Measurements from ENCODE around the gene CAGE1.
A peak's percentile ranks its signal among the peaks of the same experiment; 100 is the strongest.
"Not testable (repeated sequence)": the region's sequence is repeated elsewhere in the genome, so short reads cannot be mapped to it uniquely, and the experiment has no call there.

Gene CAGE1

DNA sequence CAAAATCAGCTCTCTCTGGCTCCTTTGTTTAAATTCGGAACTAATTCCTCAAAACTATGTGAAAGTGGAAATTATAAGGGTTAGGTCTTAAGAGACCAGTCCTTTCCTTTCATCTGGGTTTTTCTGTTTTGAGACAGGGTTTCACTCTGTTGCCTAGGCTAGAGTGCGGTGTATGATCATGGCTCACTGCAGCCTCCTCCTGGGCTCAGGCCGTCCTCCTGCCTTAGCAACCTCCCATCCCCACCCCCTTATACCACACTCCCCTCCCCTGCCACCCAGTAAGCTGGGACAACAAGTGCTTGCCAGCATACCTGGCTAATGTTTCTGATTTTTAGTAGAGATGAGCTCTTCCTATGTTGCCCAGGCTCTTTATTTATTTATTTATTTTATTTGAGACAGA is 63.8 kb downstream of the CAGE1 start:
- no peak overlapping the region for H3K4me3 ChIP-seq (ENCODE audit: low read length)
- H3K4me1 ChIP-seq (ENCODE audit: control insufficient read depth, insufficient read depth, low read length) = no peaks in the 10 kb centered on the region
- H3K9ac ChIP-seq (ENCODE audit: low read length) = no peak overlapping the region
- H3K36me3 ChIP-seq (ENCODE audit: control insufficient read depth, insufficient read depth, low read length) = no peaks in the 10 kb centered on the region
- no peak overlapping the region for H3K27ac ChIP-seq (ENCODE audit: low read depth, low read length)
- H3K27me3 ChIP-seq (ENCODE audit: control insufficient read depth, insufficient read depth, low read length) = no peaks in the 10 kb centered on the region

- no peak overlapping the region for H3K9ac ChIP-seq (ENCODE audit: low read length)
- no peaks in the 10 kb centered on the region for H3K36me3 ChIP-seq (ENCODE audit: control insufficient read depth, insufficient read depth, low read length)
- H3K27ac ChIP-seq (ENCODE audit: low read depth, low read length) = no peak overlapping the region
Observed at GRCh38 chr6:7324520-7324919, 65.0 kb downstream of the CAGE1 start.

GRCh38 chr6:7323074-7323473 is 66.5 kb downstream of the CAGE1 start:
- Histone ChIP-seq H3K4me3 (ENCODE audit: low read length) (no peak overlapping the region), H3K4me1 (ENCODE audit: control insufficient read depth, insufficient read depth, low read length) (no peaks in the 10 kb centered on the region), H3K36me3 (ENCODE audit: control insufficient read depth, insufficient read depth, low read length) (no peaks in the 10 kb centered on the region), H3K9ac (ENCODE audit: low read length) (no peak overlapping the region), H3K27me3 (ENCODE audit: control insufficient read depth, insufficient read depth, low read length) (no peaks in the 10 kb centered on the region), H3K27ac (ENCODE audit: low read depth, low read length) (no peak overlapping the region)

More at GRCh38 chr6:7324520-7324919, 65.0 kb downstream of the CAGE1 start:
- H3K4me3 ChIP-seq (ENCODE audit: low read length) = no peak overlapping the region
- H3K4me1 ChIP-seq (ENCODE audit: control insufficient read depth, insufficient read depth, low read length) = no peaks in the 10 kb centered on the region
- H3K27me3 ChIP-seq (ENCODE audit: control insufficient read depth, insufficient read depth, low read length) = no peaks in the 10 kb centered on the region

DNA sequence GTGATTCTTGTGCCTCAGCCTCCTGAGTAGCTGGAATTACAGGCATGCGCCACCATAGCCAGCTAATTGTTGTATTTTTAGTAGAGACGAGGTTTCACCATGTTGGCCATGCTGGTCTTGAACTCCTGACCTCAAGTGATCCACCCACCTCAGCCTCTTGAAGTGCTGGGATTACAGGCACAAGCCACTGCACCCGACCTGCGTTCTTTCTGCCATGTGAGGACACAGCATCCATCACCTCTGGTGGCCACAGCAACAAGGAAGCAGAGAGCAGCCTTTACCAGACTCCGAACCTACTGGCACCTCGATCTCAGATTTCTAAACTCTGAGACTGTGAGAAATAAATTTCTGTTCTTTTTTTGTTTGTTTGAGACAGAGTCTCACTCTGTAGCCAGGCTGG is 67.7 kb downstream of the CAGE1 start:
- not testable (repeated sequence) for H3K36me3 ChIP-seq (ENCODE audit: control insufficient read depth, insufficient read depth, low read length); H3K4me3 ChIP-seq (ENCODE audit: low read length); H3K27me3 ChIP-seq (ENCODE audit: control insufficient read depth, insufficient read depth, low read length); H3K4me1 ChIP-seq (ENCODE audit: control insufficient read depth, insufficient read depth, low read length); H3K27ac ChIP-seq (ENCODE audit: low read depth, low read length); H3K9ac ChIP-seq (ENCODE audit: low read length)

- not testable (repeated sequence) for H3K27ac ChIP-seq (ENCODE audit: low read depth, low read length); H3K27me3 ChIP-seq (ENCODE audit: control insufficient read depth, insufficient read depth, low read length); H3K36me3 ChIP-seq (ENCODE audit: control insufficient read depth, insufficient read depth, low read length); H3K4me1 ChIP-seq (ENCODE audit: control insufficient read depth, insufficient read depth, low read length); H3K9ac ChIP-seq (ENCODE audit: low read length); H3K4me3 ChIP-seq (ENCODE audit: low read length)
Observed at GRCh38 chr6:7319406-7319805, 70.1 kb downstream of the CAGE1 start.

- no peaks in the 10 kb centered on the region for H3K36me3 ChIP-seq (ENCODE audit: control insufficient read depth, insufficient read depth, low read length)
- H3K27me3 ChIP-seq (ENCODE audit: control insufficient read depth, insufficient read depth, low read length) = no peaks in the 10 kb centered on the region
- H3K27ac ChIP-seq (ENCODE audit: low read depth, low read length) = no peak overlapping the region
- no peak overlapping the region for H3K9ac ChIP-seq (ENCODE audit: low read length)
- no peak overlapping the region for H3K4me3 ChIP-seq (ENCODE audit: low read length)
- H3K4me1 ChIP-seq (ENCODE audit: control insufficient read depth, insufficient read depth, low read length) = no peaks in the 10 kb centered on the region
Observed at GRCh38 chr6:7317538-7317937, 72.0 kb downstream of the CAGE1 start.

DNA sequence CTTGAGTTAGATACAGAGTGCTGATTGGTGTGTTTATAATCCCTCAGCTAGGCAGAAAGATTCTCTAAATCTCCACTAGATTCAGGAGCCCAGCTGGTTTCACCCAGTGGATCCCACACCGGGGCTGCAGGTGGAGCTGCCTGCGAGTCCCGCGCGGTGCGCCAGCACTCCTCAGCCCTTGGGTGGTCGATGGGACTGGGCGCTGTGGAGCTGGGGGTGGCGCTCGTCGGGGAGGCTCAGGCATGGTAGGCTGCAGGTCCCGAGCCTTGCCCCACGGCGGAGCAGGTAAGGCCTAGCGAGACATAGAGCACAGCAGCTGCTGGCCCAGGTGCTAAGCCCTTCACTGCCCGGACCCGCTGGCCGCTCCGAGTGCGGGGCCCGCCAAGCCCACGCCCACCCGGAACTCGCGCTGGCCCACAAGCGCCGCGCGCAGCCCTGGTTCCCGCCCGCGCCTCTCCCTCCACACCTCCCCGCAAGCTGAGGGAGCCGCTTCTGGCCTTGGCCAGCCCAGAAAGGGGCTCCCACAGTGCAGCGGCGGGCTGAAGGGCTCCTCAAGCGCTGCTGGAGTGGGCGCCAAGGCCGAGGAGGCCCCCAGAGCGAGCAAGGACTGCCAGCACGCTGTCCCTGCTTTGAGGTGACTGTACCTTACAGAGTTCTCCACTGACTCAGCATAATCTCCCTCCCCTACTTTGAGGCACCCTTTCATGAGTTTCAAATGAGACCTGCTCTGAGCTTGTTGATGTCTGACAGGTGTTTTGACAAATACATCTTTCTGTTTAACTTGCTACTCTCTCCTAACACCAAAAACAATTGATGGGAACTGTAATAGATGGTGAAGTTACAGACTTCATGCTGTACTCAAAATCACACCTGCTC is 72.6 kb downstream of the CAGE1 start:
- Histone ChIP-seq H3K4me3 (ENCODE audit: low read length) (no peak overlapping the region), H3K4me1 (ENCODE audit: control insufficient read depth, insufficient read depth, low read length) (peaks cover 3% of the 10 kb centered on the region), H3K27me3 (ENCODE audit: control insufficient read depth, insufficient read depth, low read length) (no peaks in the 10 kb centered on the region), H3K27ac (ENCODE audit: low read depth, low read length) (no peak overlapping the region), H3K9ac (ENCODE audit: low read length) (no peak overlapping the region), H3K36me3 (ENCODE audit: control insufficient read depth, insufficient read depth, low read length) (no peaks in the 10 kb centered on the region)

GRCh38 chr6:7315948-7316365 is 73.6 kb downstream of the CAGE1 start:
- Histone ChIP-seq H3K4me3 (ENCODE audit: low read length) (no peak overlapping the region), H3K27me3 (ENCODE audit: control insufficient read depth, insufficient read depth, low read length) (no peaks in the 10 kb centered on the region), H3K27ac (ENCODE audit: low read depth, low read length) (no peak overlapping the region), H3K4me1 (ENCODE audit: control insufficient read depth, insufficient read depth, low read length) (peaks cover 6% of the 10 kb centered on the region), H3K36me3 (ENCODE audit: control insufficient read depth, insufficient read depth, low read length) (no peaks in the 10 kb centered on the region), H3K9ac (ENCODE audit: low read length) (no peak overlapping the region)

- H3K4me1 ChIP-seq (ENCODE audit: control insufficient read depth, insufficient read depth, low read length); H3K9ac ChIP-seq (ENCODE audit: low read length); H3K36me3 ChIP-seq (ENCODE audit: control insufficient read depth, insufficient read depth, low read length); H3K4me3 ChIP-seq (ENCODE audit: low read length); H3K27me3 ChIP-seq (ENCODE audit: control insufficient read depth, insufficient read depth, low read length); H3K27ac ChIP-seq (ENCODE audit: low read depth, low read length): not testable (repeated sequence)
Observed at GRCh38 chr6:7315087-7315947, 74.2 kb downstream of the CAGE1 start.

- Histone ChIP-seq H3K4me3 (ENCODE audit: low read length) (no peak overlapping the region), H3K9ac (ENCODE audit: low read length) (no peak overlapping the region), H3K4me1 (ENCODE audit: control insufficient read depth, insufficient read depth, low read length) (peaks cover 6% of the 10 kb centered on the region), H3K27me3 (ENCODE audit: control insufficient read depth, insufficient read depth, low read length) (no peaks in the 10 kb centered on the region), H3K36me3 (ENCODE audit: control insufficient read depth, insufficient read depth, low read length) (no peaks in the 10 kb centered on the region), H3K27ac (ENCODE audit: low read depth, low read length) (no peak overlapping the region)
Observed at GRCh38 chr6:7314414-7314813, 75.1 kb downstream of the CAGE1 start.

- H3K9ac ChIP-seq (ENCODE audit: low read length) = peak overlapping the region; percentile 70
- peaks cover 6% of the 10 kb centered on the region for H3K4me1 ChIP-seq (ENCODE audit: control insufficient read depth, insufficient read depth, low read length)
Observed at GRCh38 chr6:7313505-7314165, 75.9 kb downstream of the CAGE1 start.

More at GRCh38 chr6:7313505-7314165, 75.9 kb downstream of the CAGE1 start:
- Histone ChIP-seq H3K27me3 (ENCODE audit: control insufficient read depth, insufficient read depth, low read length) (no peaks in the 10 kb centered on the region), H3K4me3 (ENCODE audit: low read length) (peak overlapping the region; percentile 63), H3K36me3 (ENCODE audit: control insufficient read depth, insufficient read depth, low read length) (peaks cover 2% of the 10 kb centered on the region), H3K27ac (ENCODE audit: low read depth, low read length) (peak overlapping the region; percentile 96)

Measured in rectal smooth muscle tissue (tissue), 1 donor.